Midbrain (tissue), 1 donor: Measurements from ENCODE around the gene NELFB.
A peak's percentile ranks its signal among the peaks of the same experiment; 100 is the strongest.
"Not testable (repeated sequence)": the region's sequence is repeated elsewhere in the genome, so short reads cannot be mapped to it uniquely, and the experiment has no call there.

Experiments used
- DNase-seq: peaks from one replicate; lab custom pipeline; 2025; lab: John Stamatoyannopoulos, UW

The NELFB gene

GRCh38 chr9:137234758-137235423, 20.2 kb upstream of the NELFB start:
- DNase-seq: no peak

- DNase-seq: no peak
Measured at GRCh38 chr9:137235424-137236237, 19.5 kb upstream of the NELFB start.

GRCh38 chr9:137236238-137236935, 18.7 kb upstream of the NELFB start:
- peak; percentile 70 for DNase-seq

GRCh38 chr9:137236936-137237421, 18.1 kb upstream of the NELFB start:
- DNase-seq: no peak

- DNase-seq: peak; percentile 66
Measured at GRCh38 chr9:137237759-137238726, 17.1 kb upstream of the NELFB start.

- DNase-seq: not testable (repeated sequence)
Measured at GRCh38 chr9:137239541-137240200, 15.5 kb upstream of the NELFB start.

GRCh38 chr9:137240318-137240840, 14.7 kb upstream of the NELFB start:
- peak; percentile 69 for DNase-seq

GRCh38 chr9:137240841-137241489, 14.2 kb upstream of the NELFB start, which contains the start of gene TUBB4B:
Gene TUBB4B, plus strand, starts transcription at chr9:137241287. Its CDS starts 74 bp downstream, at chr9:137241361.
- DNase-seq: peak; percentile 100

- DNase-seq: no peak
Measured at GRCh38 chr9:137241490-137242268, 13.4 kb upstream of the NELFB start.

- DNase-seq: no peak
Measured at GRCh38 chr9:137242269-137243203, 12.6 kb upstream of the NELFB start.

GRCh38 chr9:137243266-137243625, 11.9 kb upstream of the NELFB start:
- DNase-seq: not testable (repeated sequence)

GRCh38 chr9:137243626-137244485, 11.3 kb upstream of the NELFB start:
- no peak for DNase-seq

- DNase-seq: no peak
Measured at GRCh38 chr9:137244486-137245449, 10.4 kb upstream of the NELFB start.

GRCh38 chr9:137245450-137246421, 9.4 kb upstream of the NELFB start:
- DNase-seq: no peak
